ENCODE data around the gene MYH11. TPM values are rescaled to one million over a fixed set of nuclear protein-coding genes. Genes with fewer than 3 reads are reported as not detected.
"Not testable (repeated sequence)": the region's sequence is repeated elsewhere in the genome, so short reads cannot be mapped to it uniquely, and the experiment has no call there.

The MYH11 gene
- polyA plus RNA-seq, 3 donors: 0.06 TPM; not detected in 2

DNA sequence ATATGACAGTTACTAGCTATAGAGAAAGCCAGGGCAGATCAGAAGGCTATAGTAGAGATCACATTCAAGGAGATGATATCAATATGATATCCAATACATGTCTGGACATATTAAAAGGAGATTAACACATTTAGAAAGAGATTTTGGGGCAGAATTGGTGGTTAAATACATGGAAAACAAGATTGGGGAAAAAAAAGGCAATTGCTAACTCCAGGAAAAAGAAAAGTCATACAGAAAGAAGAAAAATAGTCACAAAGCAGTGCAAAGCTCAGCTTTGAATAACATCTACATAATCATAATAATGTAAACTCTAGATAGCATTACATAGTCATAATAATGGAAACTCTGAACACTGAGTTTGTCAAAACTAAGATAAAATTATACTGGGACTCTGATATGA lies 40.6 kb downstream of the MYH11 start:
- peaks cover 1 to 15% (median 1%) of the 10 kb centered on the region in 3 donors for H3K27me3 Mint-ChIP-seq (ENCODE audit: low read depth in 3 of 3)
- no peak overlapping the region for H3K27ac Mint-ChIP-seq

DNA sequence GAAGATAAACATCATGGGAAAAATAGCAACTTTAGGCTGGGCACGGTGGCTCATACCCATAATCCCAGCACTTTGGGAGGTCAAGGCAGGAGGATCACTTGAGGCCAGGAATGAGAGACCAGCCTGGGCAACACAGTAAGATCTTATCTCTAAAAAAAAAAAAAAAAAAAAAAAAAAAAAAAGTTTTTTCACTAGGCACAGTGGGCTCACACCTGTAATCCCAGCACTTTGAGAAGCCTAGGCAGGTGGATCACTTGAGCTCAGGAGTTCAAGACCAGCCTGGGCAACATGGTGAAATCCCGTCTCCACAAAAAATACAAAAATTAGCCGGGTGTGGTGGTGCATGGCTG lies 44.5 kb downstream of the MYH11 start:
- DNase-seq; H3K27me3 Mint-ChIP-seq (ENCODE audit: low read depth in 3 of 3); H3K36me3 ChIP-seq (replicated peaks in 1 of 2; ENCODE audit: control insufficient read depth in 1 of 2, insufficient read depth in 2 of 2, low read length in 2 of 2); H3K4me1 ChIP-seq (ENCODE audit: control insufficient read depth in 1 of 2, insufficient read depth in 2 of 2, low read length in 2 of 2); intact Hi-C loops (cut with micrococcal nuclease); H3K79me2 ChIP-seq (ENCODE audit: insufficient read depth, low read length); H3K27ac ChIP-seq (ENCODE audit: low read depth in 1 of 2, low read length in 2 of 2); H3K4me3 Mint-ChIP-seq; H2AFZ ChIP-seq (ENCODE audit: insufficient read depth, low read depth, low read length, poor library complexity, severe bottlenecking); H3K36me3 Mint-ChIP-seq; H3K4me3 ChIP-seq (replicated peaks in 1 of 3; ENCODE audit: low read depth in 2 of 3, low read length in 3 of 3); H3K9ac ChIP-seq (ENCODE audit: insufficient read depth, low read length, poor library complexity, severe bottlenecking); H3K9me3 ChIP-seq (replicated peaks in 1 of 2; ENCODE audit: control insufficient read depth in 1 of 2, insufficient read depth in 1 of 2, low read length in 2 of 2); H3K4me1 Mint-ChIP-seq; H4K20me1 ChIP-seq (ENCODE audit: insufficient read depth, low read length); H3K27me3 ChIP-seq (ENCODE audit: control insufficient read depth in 2 of 2, insufficient read depth in 2 of 2, low read length in 2 of 2); H3K4me2 ChIP-seq (replicated peaks; ENCODE audit: extremely low read depth, low read length, poor library complexity, severe bottlenecking): not testable (repeated sequence)
- WGBS (ENCODE audit: insufficient coverage): 50% methylated on average over 2 of the region's 3 CpGs
- Mint-ChIP-seq H3K27ac (peak overlapping the region in 1 of 7 donors; percentile 13), H3K9me3 (peaks cover 7 to 22% (median 16%) of the 10 kb centered on the region in 7 donors)

More for the DNA sequence above, 40.6 kb downstream of the MYH11 start:
- DNase-seq: no peak
- no peaks in the 10 kb centered on the region for H3K36me3 ChIP-seq (replicated peaks in 1 of 2; ENCODE audit: control insufficient read depth in 1 of 2, insufficient read depth in 2 of 2, low read length in 2 of 2)
- H3K27me3 ChIP-seq (ENCODE audit: control insufficient read depth in 2 of 2, insufficient read depth in 2 of 2, low read length in 2 of 2): no peaks in the 10 kb centered on the region
- H4K20me1 ChIP-seq (ENCODE audit: insufficient read depth, low read length): no peaks in the 10 kb centered on the region
- Mint-ChIP-seq H3K4me3 (no peak overlapping the region), H3K36me3 (no peaks in the 10 kb centered on the region), H3K4me1 (peaks cover 5% of the 10 kb centered on the region), H3K9me3 (peaks cover 7 to 26% (median 17%) of the 10 kb centered on the region in 7 donors)
- H3K79me2 ChIP-seq (ENCODE audit: insufficient read depth, low read length): no peaks in the 10 kb centered on the region
- H3K4me2 ChIP-seq (replicated peaks; ENCODE audit: extremely low read depth, low read length, poor library complexity, severe bottlenecking): no peak overlapping the region
- no peak overlapping the region for H3K9ac ChIP-seq (ENCODE audit: insufficient read depth, low read length, poor library complexity, severe bottlenecking)
- no peak overlapping the region for H3K27ac ChIP-seq (ENCODE audit: low read depth in 1 of 2, low read length in 2 of 2)
- peaks cover 3 to 8% of the 10 kb centered on the region in 2 donors for H3K9me3 ChIP-seq (replicated peaks in 1 of 2; ENCODE audit: control insufficient read depth in 1 of 2, insufficient read depth in 1 of 2, low read length in 2 of 2)
- intact Hi-C loops (cut with micrococcal nuclease): no loop called here
- H2AFZ ChIP-seq (ENCODE audit: insufficient read depth, low read depth, low read length, poor library complexity, severe bottlenecking): no peak overlapping the region
- TF ChIP-seq, protein P1, sequence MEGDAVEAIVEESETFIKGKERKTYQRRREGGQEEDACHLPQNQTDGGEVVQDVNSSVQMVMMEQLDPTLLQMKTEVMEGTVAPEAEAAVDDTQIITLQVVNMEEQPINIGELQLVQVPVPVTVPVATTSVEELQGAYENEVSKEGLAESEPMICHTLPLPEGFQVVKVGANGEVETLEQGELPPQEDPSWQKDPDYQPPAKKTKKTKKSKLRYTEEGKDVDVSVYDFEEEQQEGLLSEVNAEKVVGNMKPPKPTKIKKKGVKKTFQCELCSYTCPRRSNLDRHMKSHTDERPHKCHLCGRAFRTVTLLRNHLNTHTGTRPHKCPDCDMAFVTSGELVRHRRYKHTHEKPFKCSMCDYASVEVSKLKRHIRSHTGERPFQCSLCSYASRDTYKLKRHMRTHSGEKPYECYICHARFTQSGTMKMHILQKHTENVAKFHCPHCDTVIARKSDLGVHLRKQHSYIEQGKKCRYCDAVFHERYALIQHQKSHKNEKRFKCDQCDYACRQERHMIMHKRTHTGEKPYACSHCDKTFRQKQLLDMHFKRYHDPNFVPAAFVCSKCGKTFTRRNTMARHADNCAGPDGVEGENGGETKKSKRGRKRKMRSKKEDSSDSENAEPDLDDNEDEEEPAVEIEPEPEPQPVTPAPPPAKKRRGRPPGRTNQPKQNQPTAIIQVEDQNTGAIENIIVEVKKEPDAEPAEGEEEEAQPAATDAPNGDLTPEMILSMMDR (IDR thresholded peaks at IDR 0.05): no peak
- H3K4me3 ChIP-seq (replicated peaks in 1 of 3; ENCODE audit: low read depth in 2 of 3, low read length in 3 of 3): no peak overlapping the region
- H3K4me1 ChIP-seq (ENCODE audit: control insufficient read depth in 1 of 2, insufficient read depth in 2 of 2, low read length in 2 of 2): no peaks in the 10 kb centered on the region
